GM12892 (cell line): ENCODE data around the gene GRIN2D.

ENCODE experiments used
- POLR2A ChIP-seq: IDR thresholded peaks from 2 replicates; pipeline ENCODE4 v1.6.1; 2011; ENCODE audit warnings: low read depth, low read length, control low read depth
- POLR2AphosphoS5 ChIP-seq: IDR thresholded peaks from 2 replicates; pipeline ENCODE4 v1.6.1; 2011; ENCODE audit warnings: low read depth, low read length, control low read depth
- TAF1 ChIP-seq: IDR thresholded peaks from 2 replicates; pipeline ENCODE4 v1.6.1; 2011; ENCODE audit warnings: low read depth, mild to moderate bottlenecking, control low read depth, low read length, borderline replicate concordance

DNA sequence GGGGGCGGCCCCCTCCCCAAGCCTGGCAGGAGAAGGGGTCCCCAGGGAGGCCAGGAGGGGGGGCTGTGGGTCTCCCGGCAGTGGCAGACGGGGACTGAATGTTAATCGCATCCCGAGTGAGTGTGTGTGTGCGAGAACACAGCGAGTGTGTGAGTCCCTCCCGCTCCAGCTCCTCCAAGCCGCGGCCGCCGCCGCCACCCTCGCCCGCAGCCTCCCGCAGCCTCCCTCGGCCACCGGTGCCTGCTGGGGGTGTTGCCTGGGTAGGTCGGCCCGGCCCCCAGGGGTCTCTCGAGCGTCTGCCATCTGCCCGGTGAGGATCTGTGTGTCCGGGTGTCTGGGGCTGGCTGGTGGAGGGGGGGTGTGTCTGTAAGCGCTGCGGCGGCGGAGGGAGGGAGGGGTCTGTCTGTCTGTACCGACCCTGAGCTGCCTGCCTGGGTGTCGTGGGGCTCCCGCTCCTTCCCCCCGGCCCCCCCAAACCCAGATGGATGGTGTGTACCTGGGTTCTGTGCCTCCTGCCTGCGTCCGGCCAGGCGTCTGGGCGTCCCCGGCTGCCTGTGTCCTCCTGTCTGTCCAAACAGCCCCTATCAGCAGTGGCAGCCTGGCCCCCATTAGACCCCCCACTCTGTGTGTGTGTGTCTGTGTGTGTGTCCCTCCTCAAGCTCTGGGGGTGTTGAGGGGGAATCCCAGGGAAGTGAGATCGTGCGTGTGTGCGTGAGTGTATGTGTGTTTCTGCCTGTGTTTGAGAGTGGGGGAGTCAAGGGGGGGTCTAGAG, at the start of gene GRIN2D:
- TF ChIP-seq POLR2AphosphoS5 = no peak
- TF ChIP-seq POLR2A = no peak
- TF ChIP-seq TAF1 = no peak
